ENCODE data around the gene CDKN2B-AS1. TPM values are rescaled to one million over a fixed set of nuclear protein-coding genes. Genes with fewer than 3 reads are reported as not detected.

The CDKN2B-AS1 gene
- polyA plus RNA-seq, 1 donor from 2014 or later, result not detected

GRCh38 chr9:22052376-22052945 lies 57.9 kb downstream of the CDKN2B-AS1 start:
- Histone ChIP-seq H3K9me2 (ENCODE audit: insufficient read depth, low read length) (no peaks in the 10 kb centered on the region), H3F3A (ENCODE audit: insufficient read depth, low read length, poor library complexity, severe bottlenecking) (no peaks in the 10 kb centered on the region), H3K79me2 (replicated peaks; ENCODE audit: insufficient read depth, low read length) (no peaks in the 10 kb centered on the region), H3K27ac (ENCODE audit: low read length) (no peak overlapping the region), H3K36me3 (ENCODE audit: insufficient read depth, low read length) (no peaks in the 10 kb centered on the region), H2AFZ (ENCODE audit: low read depth, low read length) (no peak overlapping the region), H3K27me3 (ENCODE audit: insufficient read depth, low read depth, low read length) (no peaks in the 10 kb centered on the region), H3K4me2 (ENCODE audit: low read length) (no peak overlapping the region), H3K9ac (ENCODE audit: low read length) (no peak overlapping the region), H3K4me3 (ENCODE audit: low read length) (no peak overlapping the region), H4K20me1 (ENCODE audit: insufficient read depth) (no peaks in the 10 kb centered on the region), H3K9me3 (ENCODE audit: low read length) (no peaks in the 10 kb centered on the region)
- TF ChIP-seq CTCF (IDR thresholded peaks at IDR 0.05; ENCODE audit: poor library complexity, severe bottlenecking), result no peak

GRCh38 chr9:22053178-22053577 lies 58.6 kb downstream of the CDKN2B-AS1 start:
- H3K27me3 ChIP-seq (ENCODE audit: insufficient read depth, low read depth, low read length), result no peaks in the 10 kb centered on the region
- no peak overlapping the region for H3K4me3 ChIP-seq (ENCODE audit: low read length)
- H4K20me1 ChIP-seq (ENCODE audit: insufficient read depth), result no peaks in the 10 kb centered on the region
- H2AFZ ChIP-seq (ENCODE audit: low read depth, low read length), result no peak overlapping the region
- no peaks in the 10 kb centered on the region for H3K9me3 ChIP-seq (ENCODE audit: low read length)
- H3K9me2 ChIP-seq (ENCODE audit: insufficient read depth, low read length), result no peaks in the 10 kb centered on the region
- no peak overlapping the region for H3K9ac ChIP-seq (ENCODE audit: low read length)
- no peak overlapping the region for H3K27ac ChIP-seq (ENCODE audit: low read length)
- no peaks in the 10 kb centered on the region for H3K36me3 ChIP-seq (ENCODE audit: insufficient read depth, low read length)
- no peaks in the 10 kb centered on the region for H3K79me2 ChIP-seq (replicated peaks; ENCODE audit: insufficient read depth, low read length)
- TF ChIP-seq REST (IDR thresholded peaks at IDR 0.05; ENCODE audit: borderline replicate concordance) (no peak), EZH2 (IDR thresholded peaks at IDR 0.05; ENCODE audit: borderline replicate concordance, insufficient read depth, low read length, poor library complexity, severe bottlenecking) (no peak), CTCF (IDR thresholded peaks at IDR 0.05; ENCODE audit: poor library complexity, severe bottlenecking) (no peak), POLR2AphosphoS5 (IDR thresholded peaks at IDR 0.05) (no peak), EP300 (conservative IDR thresholded peaks at IDR 0.05; ENCODE audit: poor library complexity, severe bottlenecking) (no peak), TAF1 (IDR thresholded peaks at IDR 0.05; ENCODE audit: low read depth) (no peak), MXI1 (conservative IDR thresholded peaks at IDR 0.05; ENCODE audit: poor library complexity, severe bottlenecking) (no peak)
- no peak overlapping the region for H3K4me2 ChIP-seq (ENCODE audit: low read length)
- no peaks in the 10 kb centered on the region for H3F3A ChIP-seq (ENCODE audit: insufficient read depth, low read length, poor library complexity, severe bottlenecking)

All from neural cell (in vitro differentiated cells).